Right atrium auricular region (tissue), 2 donors: ENCODE measurements around the gene DNAJA2. TPM values are rescaled to one million over a fixed set of nuclear protein-coding genes. Genes with fewer than 3 reads are reported as not detected.
"Not testable (repeated sequence)": the region's sequence is repeated elsewhere in the genome, so short reads cannot be mapped to it uniquely, and the experiment has no call there.

Experiments
- DNase-seq: peaks from one replicate; pipeline ENCODE4 v3.0.0-alpha.2; 2019; ENCODE audit warnings: low spot score
- H3K27ac ChIP-seq, 2 donors: fragments of 200-600 bp; sonication (generic); 1 replicate in 1 of 2; 2 replicates in 1 of 2; pipeline ENCODE4 v1.5.1; 2016 to 2019
- H3K27me3 ChIP-seq, 2 donors: fragments of 200-600 bp; sonication (generic); one replicate each; pipeline versions ENCODE4 v1.5.1 to v1.6.0; 2017 to 2019
- H3K36me3 ChIP-seq: fragments of 200-600 bp; sonication (generic); one replicate; pipeline ENCODE4 v1.5.1; 2016
- H3K4me1 ChIP-seq, 2 donors: fragments of 200-600 bp; sonication (generic); one replicate each; pipeline versions ENCODE4 v1.5.1 to v1.6.0; 2017 to 2019
- H3K4me3 ChIP-seq, 2 donors: fragments of 200-600 bp; sonication (generic); 1 replicate in 1 of 2; 2 replicates in 1 of 2; pipeline ENCODE4 v1.5.1; 2017 to 2019; ENCODE audit warnings: mild to moderate bottlenecking in 1 of 2, moderate library complexity in 1 of 2
- H3K9me3 ChIP-seq, 2 donors: fragments of 200-600 bp; sonication (generic); one replicate each; pipeline ENCODE4 v1.5.1; 2019
- total RNA-seq, 2 donors: library from RNA; depleted of rRNA; stranded (reverse); fragments of >200 nt; gene quantifications; one replicate each; pipeline ENCODE4 v1.1.0, GENCODE V29; 2016
- TF ChIP-seq, protein P1 (sequence below), 2 donors: fragments of 200-600 bp; sonication (generic); IDR thresholded peaks; one replicate each; pipeline ENCODE4 v1.5.1; 2019; ENCODE audit warnings: antibody characterized with exemption in 2 of 2

The DNAJA2 gene
- total RNA-seq, 2 donors from 2014 or later: 50.6 to 74.0 TPM

DNA sequence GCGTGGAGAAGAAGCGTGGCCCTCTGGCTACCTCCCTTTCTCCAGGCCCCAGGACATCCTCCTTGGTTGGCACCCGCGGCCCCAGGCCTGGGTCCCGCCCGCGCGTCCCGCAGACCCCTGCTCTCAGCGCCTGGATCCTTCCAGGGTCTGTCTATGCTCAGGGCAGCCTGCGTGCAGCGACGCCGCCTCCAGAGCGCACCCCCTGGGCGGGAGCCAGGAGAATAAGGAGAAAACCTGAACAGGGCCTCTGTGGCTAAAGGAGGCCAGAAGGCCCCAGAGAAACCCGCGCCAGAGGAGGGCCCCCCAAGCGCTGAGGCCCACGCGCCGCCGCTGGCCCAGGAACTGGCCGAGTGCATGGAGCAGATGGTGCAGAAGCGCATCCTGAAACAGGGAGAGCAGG, 40.4 kb upstream of the DNAJA2 start:
- TF ChIP-seq, protein P1, sequence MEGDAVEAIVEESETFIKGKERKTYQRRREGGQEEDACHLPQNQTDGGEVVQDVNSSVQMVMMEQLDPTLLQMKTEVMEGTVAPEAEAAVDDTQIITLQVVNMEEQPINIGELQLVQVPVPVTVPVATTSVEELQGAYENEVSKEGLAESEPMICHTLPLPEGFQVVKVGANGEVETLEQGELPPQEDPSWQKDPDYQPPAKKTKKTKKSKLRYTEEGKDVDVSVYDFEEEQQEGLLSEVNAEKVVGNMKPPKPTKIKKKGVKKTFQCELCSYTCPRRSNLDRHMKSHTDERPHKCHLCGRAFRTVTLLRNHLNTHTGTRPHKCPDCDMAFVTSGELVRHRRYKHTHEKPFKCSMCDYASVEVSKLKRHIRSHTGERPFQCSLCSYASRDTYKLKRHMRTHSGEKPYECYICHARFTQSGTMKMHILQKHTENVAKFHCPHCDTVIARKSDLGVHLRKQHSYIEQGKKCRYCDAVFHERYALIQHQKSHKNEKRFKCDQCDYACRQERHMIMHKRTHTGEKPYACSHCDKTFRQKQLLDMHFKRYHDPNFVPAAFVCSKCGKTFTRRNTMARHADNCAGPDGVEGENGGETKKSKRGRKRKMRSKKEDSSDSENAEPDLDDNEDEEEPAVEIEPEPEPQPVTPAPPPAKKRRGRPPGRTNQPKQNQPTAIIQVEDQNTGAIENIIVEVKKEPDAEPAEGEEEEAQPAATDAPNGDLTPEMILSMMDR (IDR thresholded peaks at IDR 0.05): no peak
- Histone ChIP-seq H3K36me3 (no peaks in the 10 kb centered on the region), H3K27me3 (no peaks in the 10 kb centered on the region), H3K27ac (no peak overlapping the region), H3K4me3 (no peak overlapping the region), H3K9me3 (no peaks in the 10 kb centered on the region), H3K4me1 (no peaks in the 10 kb centered on the region)
- DNase-seq: no peak

DNA sequence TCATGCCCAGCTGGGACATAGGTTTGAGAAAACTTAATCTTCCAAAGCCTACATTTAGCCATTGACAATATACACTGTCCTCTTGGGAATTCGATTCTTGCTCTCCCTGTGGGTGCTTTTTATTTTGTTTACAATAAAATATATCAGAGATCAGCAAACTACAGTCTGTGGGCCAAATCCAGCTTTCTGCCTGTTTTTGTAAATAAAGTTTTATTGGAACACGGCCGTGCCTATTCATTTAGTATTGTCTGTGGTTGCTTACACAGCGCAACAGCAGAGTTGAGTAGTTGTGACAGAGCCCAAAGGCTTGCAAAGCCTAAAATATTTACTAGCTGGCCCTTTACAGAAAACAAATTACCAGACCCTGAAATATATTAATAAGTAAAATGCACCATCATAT, 39.7 kb upstream of the DNAJA2 start:
- TF ChIP-seq, protein P1 (IDR thresholded peaks at IDR 0.05): no peak
- DNase-seq: no peak
- no peaks in the 10 kb centered on the region for H3K27me3 ChIP-seq
- H3K4me1 ChIP-seq: no peaks in the 10 kb centered on the region
- H3K27ac ChIP-seq: no peak overlapping the region
- no peaks in the 10 kb centered on the region for H3K36me3 ChIP-seq
- no peak overlapping the region for H3K4me3 ChIP-seq
- no peaks in the 10 kb centered on the region for H3K9me3 ChIP-seq

DNA sequence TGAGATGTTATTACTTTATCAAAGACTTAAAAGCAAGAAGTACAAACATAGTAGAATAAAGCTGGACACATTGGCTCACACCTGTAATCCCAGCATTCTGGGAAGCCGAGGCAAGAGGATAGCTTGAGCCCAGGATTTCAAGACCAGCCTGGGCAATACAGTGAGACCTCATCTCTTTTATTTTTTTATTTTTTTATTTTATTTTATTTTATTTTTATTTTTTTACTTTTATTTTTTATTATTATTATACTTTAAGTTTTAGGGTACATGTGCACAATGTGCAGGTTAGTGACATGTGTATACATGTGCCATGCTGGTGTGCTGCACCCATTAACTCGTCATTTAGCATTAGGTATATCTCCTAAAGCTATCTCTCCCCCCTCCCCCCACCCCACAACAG, 37.3 kb upstream of the DNAJA2 start:
- not testable (repeated sequence) for H3K36me3 ChIP-seq, H3K27me3 ChIP-seq, H3K9me3 ChIP-seq, H3K4me3 ChIP-seq, H3K27ac ChIP-seq, DNase-seq, H3K4me1 ChIP-seq

DNA sequence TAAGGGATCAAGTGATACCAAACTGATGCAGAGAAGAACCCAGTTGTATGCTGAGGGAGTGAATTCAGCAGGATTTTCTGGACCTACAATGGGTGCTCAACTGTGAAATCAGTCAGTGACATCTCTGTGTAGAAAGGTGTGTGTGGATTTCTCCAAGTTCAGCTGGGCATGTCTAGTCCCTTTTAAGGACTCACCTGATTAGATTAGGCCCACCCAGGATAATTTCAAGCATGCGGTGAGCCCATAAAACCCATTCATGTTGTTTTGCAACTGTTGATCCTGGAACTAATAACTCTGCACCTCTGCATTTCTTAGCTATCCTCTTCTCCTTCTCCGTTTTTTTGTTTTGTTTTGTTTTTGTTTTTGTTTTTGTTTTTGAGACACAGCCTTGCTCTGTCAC, 35.1 kb upstream of the DNAJA2 start:
- no peaks in the 10 kb centered on the region for H3K9me3 ChIP-seq
- H3K27ac ChIP-seq: no peak overlapping the region
- H3K36me3 ChIP-seq: no peaks in the 10 kb centered on the region
- no peak overlapping the region for H3K4me3 ChIP-seq
- TF ChIP-seq, protein P1 (IDR thresholded peaks at IDR 0.05): no peak
- DNase-seq: no peak
- H3K27me3 ChIP-seq: no peaks in the 10 kb centered on the region
- H3K4me1 ChIP-seq: no peaks in the 10 kb centered on the region

DNA sequence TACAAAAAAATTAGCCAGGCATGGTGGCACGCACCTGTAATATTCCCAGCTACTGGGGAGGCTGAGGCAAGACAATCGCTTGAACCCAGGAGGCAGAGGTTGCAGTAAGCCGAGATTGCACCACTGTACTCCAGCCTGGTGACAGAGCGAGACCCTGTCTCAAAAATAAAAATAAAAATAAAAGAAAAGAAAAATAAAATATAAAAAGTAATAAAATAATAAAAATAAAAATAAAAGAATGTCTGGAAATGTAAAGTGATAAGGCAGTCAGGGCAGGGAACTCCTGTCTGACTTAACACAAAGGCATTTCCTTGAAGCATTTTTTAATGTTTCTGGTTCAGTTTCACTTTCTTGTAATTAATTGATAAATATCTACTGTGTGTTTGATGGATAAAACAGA, 34.7 kb upstream of the DNAJA2 start:
- Histone ChIP-seq H3K36me3 (no peaks in the 10 kb centered on the region), H3K27me3 (no peaks in the 10 kb centered on the region), H3K9me3 (no peaks in the 10 kb centered on the region), H3K4me3 (no peak overlapping the region), H3K27ac (no peak overlapping the region), H3K4me1 (no peaks in the 10 kb centered on the region)
- TF ChIP-seq, protein P1 (IDR thresholded peaks at IDR 0.05): no peak
- no peak for DNase-seq

DNA sequence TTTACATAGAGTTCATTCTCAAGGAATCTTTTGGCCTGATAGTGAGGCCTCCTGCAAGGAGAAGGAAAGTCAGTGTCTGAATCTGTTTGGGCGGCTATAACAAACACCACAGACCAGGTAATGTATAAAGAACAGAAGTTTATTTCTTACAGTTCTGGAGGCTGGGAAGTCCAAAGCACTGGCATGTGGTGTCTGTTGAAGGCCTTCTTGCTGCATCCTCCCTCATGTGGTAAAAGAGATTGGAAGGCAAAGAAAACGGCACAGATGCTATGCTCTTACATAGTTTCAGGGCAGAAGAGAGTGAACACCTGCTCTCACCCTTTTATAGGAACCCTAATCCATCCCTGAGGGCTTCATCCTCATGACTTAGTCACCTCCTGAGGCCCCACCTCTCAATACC, 31.2 kb upstream of the DNAJA2 start:
- TF ChIP-seq, protein P1 (IDR thresholded peaks at IDR 0.05): no peak
- no peaks in the 10 kb centered on the region for H3K27me3 ChIP-seq
- H3K4me1 ChIP-seq: no peaks in the 10 kb centered on the region
- no peak for DNase-seq
- no peaks in the 10 kb centered on the region for H3K36me3 ChIP-seq
- no peak overlapping the region for H3K4me3 ChIP-seq
- H3K27ac ChIP-seq: no peak overlapping the region
- no peaks in the 10 kb centered on the region for H3K9me3 ChIP-seq

DNA sequence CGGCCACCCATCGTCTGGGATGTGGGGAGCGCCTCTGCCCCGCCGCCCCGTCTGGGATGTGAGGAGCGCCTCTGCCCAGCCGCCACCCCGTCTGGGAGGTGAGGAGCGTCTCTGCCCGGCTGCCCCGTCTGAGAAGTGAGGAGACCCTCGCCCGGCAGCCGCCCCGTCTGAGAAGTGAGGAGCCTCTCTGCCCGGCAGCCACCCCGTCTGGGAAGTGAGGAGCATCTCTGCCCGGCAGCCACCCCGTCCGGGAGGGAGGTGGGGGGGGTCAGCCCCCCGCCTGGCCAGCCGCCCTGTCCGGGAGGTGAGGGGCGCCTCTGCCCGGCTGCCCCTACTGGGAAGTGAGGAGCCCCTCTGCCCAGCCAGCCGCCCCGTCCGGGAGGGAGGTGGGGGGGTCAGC, 26.6 kb upstream of the DNAJA2 start:
- H3K4me3 ChIP-seq, H3K9me3 ChIP-seq, H3K27me3 ChIP-seq, H3K27ac ChIP-seq, DNase-seq, H3K36me3 ChIP-seq, H3K4me1 ChIP-seq: not testable (repeated sequence)
